Suppressor macrophage treated with lipopolysaccharide for 1 hour (primary cell): Measurements from ENCODE around the gene MTM1.

Experiments
- DNase-seq, 3 donors: peaks; one replicate each; pipeline ENCODE4 v3.0.0-alpha.2; 2020 to 2022

MTM1 gene

GRCh38 chrX:150551963-150552362 is 16.5 kb upstream of the MTM1 start:
- no peak for DNase-seq

GRCh38 chrX:150558424-150558823 is 10.0 kb upstream of the MTM1 start:
- no peak for DNase-seq

GRCh38 chrX:150564838-150565237 is 3.6 kb upstream of the MTM1 start:
- no peak for DNase-seq

- no peak for DNase-seq
These were observed 2.9 kb upstream of the MTM1 start for GRCh38 chrX:150565551-150565950.

GRCh38 chrX:150566734-150567182 is 1.7 kb upstream of the MTM1 start:
- DNase-seq, result no peak

GRCh38 chrX:150567645-150568319 is 639 bp upstream of the MTM1 start:
- no peak for DNase-seq

GRCh38 chrX:150569155-150569477 is 695 bp downstream of the MTM1 start:
- DNase-seq, result peak in 2 of 3 donors; percentile 52 to 53

- no peak for DNase-seq
These were observed 2.1 kb downstream of the MTM1 start for GRCh38 chrX:150570512-150570911.

GRCh38 chrX:150572206-150572605 is 3.8 kb downstream of the MTM1 start:
- DNase-seq, result no peak

- no peak for DNase-seq
These were observed 4.7 kb downstream of the MTM1 start for GRCh38 chrX:150573106-150573505.

- no peak for DNase-seq
These were observed 5.3 kb downstream of the MTM1 start for GRCh38 chrX:150573702-150574101.

GRCh38 chrX:150574559-150575418 is 6.4 kb downstream of the MTM1 start:
- peak; percentile 37 to 47 (median 44) for DNase-seq

GRCh38 chrX:150575419-150575814 is 7.0 kb downstream of the MTM1 start:
- DNase-seq, result peak in 2 of 3 donors; percentile 23 to 36

GRCh38 chrX:150577174-150577573 is 8.8 kb downstream of the MTM1 start:
- DNase-seq, result no peak

GRCh38 chrX:150581093-150581775 is 12.8 kb downstream of the MTM1 start:
- DNase-seq, result peak; percentile 2 to 46 (median 41)

- DNase-seq, result peak in 2 of 3 donors; percentile 9 to 12
These were observed 14.0 kb downstream of the MTM1 start for GRCh38 chrX:150582338-150582948.

- DNase-seq, result peak in 2 of 3 donors; percentile 18 to 24
These were observed 19.4 kb downstream of the MTM1 start for GRCh38 chrX:150587585-150588503.

- no peak for DNase-seq
These were observed 26.2 kb downstream of the MTM1 start for GRCh38 chrX:150594584-150594983.

- DNase-seq, result no peak
These were observed 30.8 kb downstream of the MTM1 start for GRCh38 chrX:150599226-150599625.

GRCh38 chrX:150602296-150602695 is 33.9 kb downstream of the MTM1 start:
- no peak for DNase-seq

GRCh38 chrX:150602743-150603142 is 34.3 kb downstream of the MTM1 start:
- DNase-seq, result no peak

- no peak for DNase-seq
These were observed 37.2 kb downstream of the MTM1 start for GRCh38 chrX:150605603-150606002.
